ENCODE measurements around the gene PSMD13. TPM values are rescaled to one million over a fixed set of nuclear protein-coding genes. Genes with fewer than 3 reads are reported as not detected.

PSMD13 gene
- total and polyA plus RNA-seq, 2 donors from 2014 or later, result 87.7 to 115 TPM

DNA sequence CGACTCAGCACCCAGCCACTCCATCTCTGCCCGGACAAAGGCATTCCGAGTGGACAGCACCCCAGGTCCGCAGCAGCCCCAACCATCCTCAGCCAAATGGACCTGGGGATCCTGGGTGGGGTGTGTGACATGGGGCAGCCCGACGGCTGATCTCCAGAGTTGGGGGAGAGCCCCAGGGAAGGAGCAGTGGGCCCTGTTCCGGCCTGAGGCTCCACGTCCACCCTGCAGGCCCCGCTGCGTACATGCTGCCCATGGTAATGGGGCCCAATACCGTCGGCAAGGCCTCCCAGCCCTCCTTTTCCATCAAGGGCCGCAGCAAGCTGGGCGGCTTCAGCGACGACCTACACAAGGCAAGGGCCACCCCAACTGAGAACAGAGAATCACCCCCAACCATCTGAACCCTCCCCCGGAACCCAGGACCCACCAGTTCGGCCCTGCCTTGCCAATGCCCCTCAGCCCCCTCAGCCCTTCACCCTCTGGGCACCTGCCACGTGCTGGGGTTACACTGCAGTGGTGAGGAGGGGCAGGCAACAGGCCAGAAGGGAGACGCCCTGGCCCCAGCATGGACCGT, 38.5 kb upstream of the PSMD13 start:
- Histone ChIP-seq H3K4me3 (ENCODE audit: low read length in 3 of 3) (no peak overlapping the region), H3K27ac (ENCODE audit: low read depth in 2 of 2, low read length in 2 of 2) (no peak overlapping the region), H3K27me3 (ENCODE audit: control insufficient read depth, insufficient read depth, low read length) (no peaks in the 10 kb centered on the region), H3K4me1 (ENCODE audit: control insufficient read depth in 2 of 3, insufficient read depth in 2 of 3, low read depth in 1 of 3, low read length in 3 of 3) (no peaks in the 10 kb centered on the region), H3K9me3 (ENCODE audit: control insufficient read depth in 2 of 3, insufficient read depth in 1 of 3, low read length in 3 of 3) (no peaks in the 10 kb centered on the region), H3K36me3 (ENCODE audit: control insufficient read depth in 2 of 3, insufficient read depth in 3 of 3, low read length in 3 of 3) (peaks cover 0 to 4% (median 2%) of the 10 kb centered on the region in 3 donors), H3K9ac (ENCODE audit: low read length in 3 of 3) (no peak overlapping the region)
- no peak for TF ChIP-seq CTCF (IDR thresholded peaks at IDR 0.05; ENCODE audit: borderline replicate concordance, extremely low read depth, insufficient read depth)
- intact Hi-C loops (cut with DNase I), result no loop called here
- no peak for FAIRE-seq
- DNase-seq, result peak in 2 of 5 donors; percentile 23 to 75

DNA sequence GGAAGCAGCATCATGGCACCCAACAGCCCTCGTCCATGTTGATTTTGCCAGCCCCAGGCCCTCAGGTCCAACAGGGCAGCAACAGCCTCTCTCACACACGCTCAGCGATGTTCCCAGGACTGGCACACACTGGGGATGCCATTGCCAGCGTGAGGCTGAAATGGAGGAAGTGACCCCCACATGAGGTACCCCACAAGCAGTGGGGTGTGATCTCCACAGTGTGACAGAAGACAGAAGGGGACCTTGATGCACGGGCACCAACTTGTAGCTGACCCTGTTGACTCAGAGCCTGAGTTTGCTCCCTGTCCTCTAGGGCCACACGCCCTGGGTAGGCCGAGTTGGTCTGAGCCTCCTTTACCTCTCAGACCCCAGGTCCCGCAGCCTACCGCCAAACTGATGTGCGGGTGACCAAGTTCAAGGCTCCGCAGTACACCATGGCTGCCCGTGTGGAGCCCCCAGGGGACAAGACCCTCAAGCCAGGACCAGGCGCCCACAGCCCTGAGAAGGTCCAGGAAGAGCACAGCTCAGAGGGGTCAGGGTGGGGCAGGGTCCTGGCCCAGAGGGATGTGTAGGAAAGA, 37.7 kb upstream of the PSMD13 start:
- FAIRE-seq (no peak), DNase-seq (peak in 2 of 5 donors; percentile 20 to 59)
- Histone ChIP-seq H3K27me3 (ENCODE audit: control insufficient read depth, insufficient read depth, low read length) (no peaks in the 10 kb centered on the region), H3K4me1 (ENCODE audit: control insufficient read depth in 2 of 3, insufficient read depth in 2 of 3, low read depth in 1 of 3, low read length in 3 of 3) (peaks cover 0 to 3% (median 0%) of the 10 kb centered on the region in 3 donors), H3K9ac (ENCODE audit: low read length in 3 of 3) (no peak overlapping the region), H3K27ac (ENCODE audit: low read depth in 2 of 2, low read length in 2 of 2) (no peak overlapping the region), H3K4me3 (ENCODE audit: low read length in 3 of 3) (no peak overlapping the region), H3K9me3 (ENCODE audit: control insufficient read depth in 2 of 3, insufficient read depth in 1 of 3, low read length in 3 of 3) (no peaks in the 10 kb centered on the region), H3K36me3 (ENCODE audit: control insufficient read depth in 2 of 3, insufficient read depth in 3 of 3, low read length in 3 of 3) (peaks cover 0 to 9% (median 8%) of the 10 kb centered on the region in 3 donors)
- intact Hi-C loops (cut with DNase I), result no loop called here
- TF ChIP-seq CTCF (IDR thresholded peaks at IDR 0.05; ENCODE audit: borderline replicate concordance, extremely low read depth, insufficient read depth), result no peak

GRCh38 chr11:199782-200181, 37.0 kb upstream of the PSMD13 start:
- peaks cover 0 to 16% (median 14%) of the 10 kb centered on the region in 3 donors for H3K36me3 ChIP-seq (ENCODE audit: control insufficient read depth in 2 of 3, insufficient read depth in 3 of 3, low read length in 3 of 3)
- peak in 2 of 5 donors; percentile 24 to 63 for DNase-seq
- H3K27me3 ChIP-seq (ENCODE audit: control insufficient read depth, insufficient read depth, low read length), result no peaks in the 10 kb centered on the region
- H3K27ac ChIP-seq (ENCODE audit: low read depth in 2 of 2, low read length in 2 of 2), result no peak overlapping the region
- no peak overlapping the region for H3K9ac ChIP-seq (ENCODE audit: low read length in 3 of 3)
- FAIRE-seq, result no peak
- TF ChIP-seq CTCF (IDR thresholded peaks at IDR 0.05; ENCODE audit: borderline replicate concordance, extremely low read depth, insufficient read depth), result no peak
- intact Hi-C loops (cut with DNase I), result no loop called here
- H3K4me1 ChIP-seq (ENCODE audit: control insufficient read depth in 2 of 3, insufficient read depth in 2 of 3, low read depth in 1 of 3, low read length in 3 of 3), result peaks cover 0 to 3% (median 0%) of the 10 kb centered on the region in 3 donors
- no peak overlapping the region for H3K4me3 ChIP-seq (ENCODE audit: low read length in 3 of 3)
- H3K9me3 ChIP-seq (ENCODE audit: control insufficient read depth in 2 of 3, insufficient read depth in 1 of 3, low read length in 3 of 3), result no peaks in the 10 kb centered on the region
